T-helper 1 cell (primary cell): ENCODE measurements around the gene CLNS1A.
A peak's percentile ranks its signal among the peaks of the same experiment; 100 is the strongest.
"Not testable (repeated sequence)": the region's sequence is repeated elsewhere in the genome, so short reads cannot be mapped to it uniquely, and the experiment has no call there.

Experiments used
- DNase-seq, 5 donors: peaks; one replicate each; pipeline ENCODE4 v3.0.0-alpha.2; 2012 to 2020

The CLNS1A gene

GRCh38 chr11:77617892-77618291 lies 19.7 kb downstream of the CLNS1A start:
- no peak for DNase-seq

- DNase-seq: no peak
Observed at GRCh38 chr11:77611921-77612320, 25.7 kb downstream of the CLNS1A start.

DNA sequence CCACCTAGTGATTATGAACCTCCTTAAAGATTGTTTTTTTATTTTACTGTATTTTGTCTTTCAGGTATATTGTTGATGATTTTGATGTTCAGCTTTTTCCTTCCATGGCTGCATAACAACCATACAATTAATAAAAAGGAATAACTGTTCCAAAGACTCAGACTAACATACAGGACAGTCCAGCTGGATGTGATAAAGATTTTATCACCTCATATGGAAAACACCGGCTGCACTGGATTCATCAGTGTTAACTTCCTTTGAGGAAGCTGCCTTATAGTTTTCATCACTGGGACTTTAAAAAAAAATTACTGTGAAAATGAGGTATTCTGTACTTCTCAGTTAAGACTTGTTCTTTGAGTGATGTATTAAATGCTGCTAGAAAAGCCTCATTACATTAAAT lies 28.4 kb downstream of the CLNS1A start:
- no peak for DNase-seq

- no peak for DNase-seq
Observed at GRCh38 chr11:77604281-77604680, 33.3 kb downstream of the CLNS1A start.

DNA sequence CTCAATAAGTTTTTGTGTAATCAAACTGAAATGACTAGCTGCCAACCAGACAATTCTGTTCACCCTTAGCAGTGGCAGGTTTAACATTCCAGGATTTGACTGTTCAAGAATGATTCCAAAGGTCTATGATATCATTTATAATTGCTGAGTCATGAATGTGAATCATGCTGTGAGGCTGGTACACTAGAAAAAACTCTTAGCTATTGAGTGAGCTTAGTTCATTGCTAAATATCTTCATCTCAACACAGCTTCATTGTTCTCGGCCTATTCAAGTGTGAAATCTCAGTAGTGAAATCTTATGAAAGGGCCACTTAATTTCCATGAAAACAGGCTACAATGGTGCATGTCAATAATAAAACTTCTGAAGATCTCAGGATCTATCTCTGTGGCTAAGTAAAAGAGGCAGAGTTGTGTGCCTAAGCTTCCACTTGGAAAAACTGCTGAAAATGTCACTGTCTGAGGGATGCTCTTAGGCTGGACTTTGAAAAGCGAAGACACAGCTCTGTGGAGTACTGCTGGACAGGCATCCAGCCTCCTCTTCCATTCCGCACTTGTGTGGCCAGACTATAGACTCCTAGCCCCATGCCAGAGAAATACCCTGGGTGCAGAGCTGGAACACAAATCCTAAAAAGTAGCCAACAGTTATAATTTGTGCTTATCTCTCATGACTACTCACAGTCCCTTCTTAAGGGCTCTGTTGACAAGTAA lies 35.1 kb downstream of the CLNS1A start:
- no peak for DNase-seq

DNA sequence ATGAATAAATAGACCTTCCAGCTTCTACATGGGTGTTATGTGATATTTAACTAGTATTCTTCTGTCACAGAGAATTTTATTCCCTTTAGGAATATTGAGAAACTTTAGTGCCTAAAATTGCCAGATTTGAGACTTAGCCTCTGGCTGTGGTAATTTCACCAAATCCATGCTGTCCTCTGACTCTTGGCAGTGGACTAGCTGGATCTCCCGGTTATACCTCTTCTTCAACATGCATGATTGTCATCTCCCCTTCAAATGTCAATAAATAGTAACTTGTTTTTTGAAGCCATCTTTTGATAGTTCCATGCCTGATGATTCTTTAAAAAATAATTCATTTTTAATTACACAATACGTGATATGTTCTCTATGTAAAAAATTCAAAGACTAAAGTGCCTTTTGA lies 39.4 kb downstream of the CLNS1A start:
- no peak for DNase-seq

DNA sequence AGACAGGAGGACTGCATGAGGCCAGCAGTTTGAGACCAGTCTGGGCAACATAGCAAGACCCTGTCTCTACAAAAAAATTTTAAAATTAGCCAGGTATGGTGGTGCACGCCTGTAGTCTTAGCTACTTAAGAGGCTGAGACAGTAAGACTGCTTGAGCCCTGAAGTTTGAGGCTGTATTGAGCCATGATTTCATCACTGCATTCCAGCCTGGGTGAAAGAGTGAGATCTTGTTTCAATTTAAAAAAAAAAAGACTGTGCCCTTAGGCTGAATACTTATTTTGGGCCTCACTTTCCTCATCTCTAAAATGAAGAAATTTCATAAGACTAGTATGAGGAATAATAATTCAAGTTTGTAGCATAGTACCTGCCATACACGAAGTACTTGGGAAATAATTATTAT lies 41.0 kb downstream of the CLNS1A start:
- no peak for DNase-seq

- no peak for DNase-seq
Observed at GRCh38 chr11:77593883-77594282, 43.7 kb downstream of the CLNS1A start.

- DNase-seq: no peak
Observed at GRCh38 chr11:77592727-77593126, 44.9 kb downstream of the CLNS1A start.

DNA sequence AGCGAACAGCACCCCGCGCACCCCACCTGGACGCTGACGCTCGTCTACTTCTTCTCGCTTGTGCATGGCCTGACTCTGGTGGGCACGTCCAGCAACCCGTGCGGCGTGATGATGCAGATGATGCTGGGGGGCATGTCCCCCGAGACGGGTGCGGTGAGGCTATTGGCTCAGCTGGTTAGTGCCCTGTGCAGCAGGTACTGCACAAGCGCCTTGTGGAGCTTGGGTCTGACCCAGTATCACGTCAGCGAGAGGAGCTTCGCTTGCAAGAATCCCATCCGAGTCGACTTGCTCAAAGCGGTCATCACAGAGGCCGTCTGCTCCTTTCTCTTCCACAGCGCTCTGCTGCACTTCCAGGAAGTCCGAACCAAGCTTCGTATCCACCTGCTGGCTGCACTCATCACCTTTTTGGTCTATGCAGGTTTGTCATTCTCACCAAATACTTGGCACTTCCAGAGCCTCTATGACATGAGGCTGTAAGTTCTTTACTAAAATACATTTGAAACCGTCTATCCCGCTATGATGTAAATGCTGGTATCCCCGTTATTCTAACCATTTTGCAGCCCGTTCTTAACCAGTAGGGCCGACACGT lies 47.3 kb downstream of the CLNS1A start:
- peak in 1 of 5 donors; percentile 6 for DNase-seq

DNA sequence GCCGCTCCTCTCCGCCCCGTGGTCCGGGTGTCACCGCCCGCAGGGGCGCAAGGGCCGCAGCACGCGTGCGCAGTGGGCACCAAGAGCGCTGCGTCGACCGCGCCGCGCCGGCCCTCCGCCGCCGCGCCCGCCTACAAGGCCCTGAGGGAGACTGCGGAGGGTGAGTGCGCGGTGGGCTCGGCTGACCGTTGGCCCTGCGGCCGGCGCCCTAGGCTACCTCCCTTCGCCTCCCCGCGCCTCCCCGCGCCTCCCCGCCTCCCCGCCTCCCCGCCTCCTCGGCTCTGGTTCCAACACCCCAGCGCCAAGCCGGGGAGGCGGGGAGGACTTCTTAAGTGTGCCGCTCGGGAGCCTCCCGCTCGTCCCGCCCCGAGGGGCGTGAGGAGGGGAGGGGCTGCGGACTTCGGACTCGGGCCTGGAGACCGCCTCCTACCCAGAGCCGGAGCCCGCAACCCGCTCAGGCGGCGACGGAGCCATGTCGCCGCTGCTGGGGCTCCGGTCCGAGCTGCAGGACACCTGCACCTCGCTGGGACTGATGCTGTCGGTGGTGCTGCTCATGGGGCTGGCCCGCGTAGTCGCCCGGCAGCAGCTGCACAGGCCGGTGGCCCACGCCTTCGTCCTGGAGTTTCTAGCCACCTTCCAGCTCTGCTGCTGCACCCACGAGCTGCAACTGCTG lies 47.9 kb downstream of the CLNS1A start, which contains the start of gene AQP11:
Gene AQP11 (plus strand): TSS at position 433 of the 673 bp plus-strand sequence. CDS start 40 bp downstream, at position 473.
- DNase-seq: peak in 4 of 5 donors; percentile 8 to 53 (median 20)

- DNase-seq: no peak
Observed at GRCh38 chr11:77589181-77589520, 48.4 kb downstream of the CLNS1A start.

- no peak for DNase-seq
Observed at GRCh38 chr11:77580712-77581337, 56.8 kb downstream of the CLNS1A start.

DNA sequence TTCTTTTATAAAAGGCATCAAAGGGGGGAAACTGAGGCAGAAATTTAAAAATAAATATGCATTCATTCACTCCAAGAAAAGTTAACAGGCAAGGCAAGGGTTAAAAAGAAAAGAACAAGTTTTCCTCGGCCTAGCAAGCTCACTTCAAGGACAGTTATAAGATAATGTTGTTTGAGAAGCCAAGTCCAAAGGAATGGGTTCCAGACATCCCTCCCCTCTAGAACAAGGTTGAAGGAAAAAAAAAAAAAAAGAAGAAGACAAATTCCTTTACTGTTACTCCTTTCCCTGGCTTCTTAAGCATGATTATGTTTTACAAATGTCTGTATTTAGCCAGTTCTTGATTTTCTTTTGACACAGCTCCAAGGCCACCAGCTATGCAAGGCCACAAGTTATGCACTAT lies 62.2 kb downstream of the CLNS1A start:
- not testable (repeated sequence) for DNase-seq

- not testable (repeated sequence) for DNase-seq
Observed at GRCh38 chr11:77570896-77571295, 66.7 kb downstream of the CLNS1A start.

- no peak for DNase-seq
Observed at GRCh38 chr11:77569676-77570070, 67.9 kb downstream of the CLNS1A start.

- no peak for DNase-seq
Observed at GRCh38 chr11:77568916-77569675, 68.5 kb downstream of the CLNS1A start.

GRCh38 chr11:77568306-77568705 lies 69.3 kb downstream of the CLNS1A start:
- DNase-seq: no peak
